NT2/D1 (cell line): Measurements from ENCODE around the gene TSHZ1.

Experiments
- SUZ12 ChIP-seq: IDR thresholded peaks from 2 replicates; pipeline ENCODE4 v1.6.1; 2011; ENCODE audit not compliant: insufficient read length, insufficient read depth; ENCODE audit errors: extremely low read depth
- YY1 ChIP-seq: IDR thresholded peaks from 2 replicates; pipeline ENCODE4 v1.6.1; 2011; ENCODE audit not compliant: insufficient read length, insufficient read depth

DNA sequence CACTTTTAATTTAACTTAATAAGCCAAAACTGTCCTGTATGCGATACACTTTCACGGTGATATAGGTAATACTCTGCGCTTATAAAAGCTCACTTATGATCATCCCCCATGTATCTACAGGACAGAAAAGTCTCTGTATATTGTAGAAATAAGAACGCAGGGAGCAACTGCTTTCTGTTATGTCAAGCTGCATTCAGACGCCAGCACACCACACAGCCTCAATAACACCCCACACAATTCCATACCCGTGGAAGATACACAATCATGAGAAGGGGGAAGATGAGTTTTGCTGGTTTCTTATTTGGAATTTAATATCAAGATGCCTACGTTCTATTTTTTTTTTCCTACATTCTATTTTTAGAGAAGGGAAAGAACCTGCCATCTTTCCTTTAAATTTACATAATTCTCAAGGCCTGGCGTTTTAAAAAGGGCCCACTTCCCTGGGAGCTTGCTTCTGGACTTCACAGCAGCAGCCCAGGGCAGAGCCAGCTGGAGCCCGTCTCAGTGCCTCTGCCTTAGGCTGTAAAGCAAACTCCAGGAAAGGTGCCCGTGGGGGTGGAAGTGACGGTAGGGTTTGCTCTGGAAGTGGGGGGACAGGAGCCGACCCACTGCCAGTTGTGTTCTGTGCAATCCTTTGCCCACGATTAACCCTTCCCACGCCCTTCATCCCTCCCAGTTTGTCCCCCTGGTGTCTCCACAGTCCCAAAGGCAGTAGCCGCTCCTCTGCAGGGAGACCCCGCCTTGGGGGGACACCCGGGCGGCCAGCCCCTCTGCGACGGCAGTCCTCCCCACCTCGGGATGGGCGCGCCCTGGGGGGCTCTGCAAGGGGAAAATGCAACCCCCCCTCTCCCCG is 7.0 kb upstream of the TSHZ1 start:
- TF ChIP-seq SUZ12 (no peak), YY1 (no peak)
